HG03378 (cell line): ENCODE data around the gene LIMS1.
A peak's percentile ranks its signal among the peaks of the same experiment; 100 is the strongest.
"Not testable (repeated sequence)": the region's sequence is repeated elsewhere in the genome, so short reads cannot be mapped to it uniquely, and the experiment has no call there.

Experiments
- ATAC-seq: cut with Tn5 transposase; IDR thresholded peaks from one replicate; pipeline ENCODE4 v1.9.1; 2021; ENCODE audit warnings: mild to moderate bottlenecking, moderate library complexity; ENCODE audit not compliant: unreplicated experiment

The LIMS1 gene

GRCh38 chr2:108630567-108631405 is 96.5 kb downstream of the LIMS1 start:
- no peak for ATAC-seq

- ATAC-seq, result no peak
Observed at GRCh38 chr2:108632332-108633160, 98.3 kb downstream of the LIMS1 start.

DNA sequence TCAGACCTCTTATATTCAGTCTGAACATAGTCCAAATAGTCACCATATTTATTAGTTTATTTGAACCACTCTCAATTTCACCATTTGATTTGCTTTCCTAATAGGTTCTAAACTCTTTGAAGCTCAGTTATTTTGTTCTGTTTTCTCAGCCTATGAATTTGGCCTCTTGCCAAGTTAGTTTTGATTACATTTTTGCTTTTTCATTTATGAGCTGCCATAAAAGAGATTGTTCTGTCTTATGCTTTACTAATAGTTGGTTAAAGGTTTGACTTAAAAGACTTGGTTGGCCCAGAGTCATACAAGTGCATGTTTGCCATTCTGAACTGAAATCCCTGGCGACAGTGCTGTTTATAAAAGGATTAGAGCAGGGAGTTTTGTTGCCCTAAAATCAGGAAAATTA is 99.1 kb downstream of the LIMS1 start:
- ATAC-seq, result no peak

DNA sequence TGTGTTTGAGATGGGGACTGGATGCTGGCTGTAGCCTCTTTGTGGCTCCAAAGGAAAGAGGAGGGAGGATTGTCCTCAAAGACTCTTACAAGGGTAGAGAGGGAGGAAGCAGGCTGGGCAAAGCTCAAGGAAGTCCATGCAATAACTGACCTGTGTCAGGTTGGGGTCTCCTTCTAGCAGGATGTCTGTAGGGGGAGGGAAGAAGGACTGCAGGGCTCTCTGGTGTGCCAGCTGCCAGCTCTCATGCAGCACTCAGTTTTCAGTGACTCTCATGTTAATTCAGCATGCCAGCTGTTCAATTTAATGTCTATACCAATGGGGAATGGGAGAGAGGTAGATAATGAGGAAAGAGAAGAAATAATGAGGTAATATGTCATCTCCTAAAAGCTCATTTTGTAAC is 99.7 kb downstream of the LIMS1 start:
- ATAC-seq, result no peak

DNA sequence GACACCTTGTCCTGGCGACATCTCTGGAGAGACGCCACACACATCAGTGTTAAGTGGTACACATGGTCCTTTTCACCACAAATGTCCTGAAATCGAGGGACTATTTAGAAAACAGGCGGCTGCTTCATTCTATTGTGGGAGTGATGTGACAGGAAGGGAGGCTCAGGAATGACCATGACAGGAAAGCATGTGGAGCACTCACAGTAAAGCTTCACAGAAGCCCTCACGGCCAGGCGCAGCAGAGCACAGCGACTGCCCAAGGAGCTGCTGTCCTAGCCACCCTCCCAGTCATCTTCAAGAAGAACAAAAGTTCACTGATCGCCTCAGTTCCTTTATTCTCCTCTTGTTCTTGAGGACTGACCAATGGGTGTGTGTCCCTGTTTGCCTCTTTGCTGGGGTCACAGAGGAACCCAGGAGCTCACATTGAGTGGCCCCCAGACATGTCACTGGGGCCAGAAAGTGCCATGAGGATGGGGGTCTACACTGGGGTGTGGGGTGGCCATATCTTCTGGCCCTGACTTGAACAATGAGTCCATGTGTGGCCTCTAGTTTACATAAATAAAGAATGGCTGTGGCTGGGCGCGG is 100.4 kb downstream of the LIMS1 start:
- ATAC-seq, result no peak

GRCh38 chr2:108635630-108636354 is 101.5 kb downstream of the LIMS1 start:
- no peak for ATAC-seq

- peak; percentile 65 for ATAC-seq
Observed at GRCh38 chr2:108637304-108637669, 103.0 kb downstream of the LIMS1 start.

GRCh38 chr2:108640731-108641130 is 106.5 kb downstream of the LIMS1 start:
- no peak for ATAC-seq

DNA sequence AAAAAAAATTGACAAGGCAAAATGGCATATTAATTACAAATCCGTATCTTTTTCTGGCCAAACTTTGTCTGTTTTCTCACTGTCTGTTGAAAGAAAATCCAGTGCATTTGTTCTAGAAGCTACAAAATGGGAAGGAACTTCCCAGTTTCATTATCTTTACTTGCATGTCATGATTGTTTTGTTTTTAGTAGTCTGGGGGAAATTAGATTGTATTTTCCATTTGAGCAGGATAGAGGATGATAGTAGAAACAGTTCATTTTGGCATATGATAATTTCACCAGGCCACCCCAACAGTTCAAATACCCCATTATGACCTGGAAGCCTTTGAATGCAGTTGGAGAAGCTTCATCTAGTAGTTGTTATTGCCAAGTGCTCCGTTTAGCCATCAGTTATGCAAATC is 107.5 kb downstream of the LIMS1 start:
- no peak for ATAC-seq

GRCh38 chr2:108643261-108643849 is 109.1 kb downstream of the LIMS1 start:
- no peak for ATAC-seq

DNA sequence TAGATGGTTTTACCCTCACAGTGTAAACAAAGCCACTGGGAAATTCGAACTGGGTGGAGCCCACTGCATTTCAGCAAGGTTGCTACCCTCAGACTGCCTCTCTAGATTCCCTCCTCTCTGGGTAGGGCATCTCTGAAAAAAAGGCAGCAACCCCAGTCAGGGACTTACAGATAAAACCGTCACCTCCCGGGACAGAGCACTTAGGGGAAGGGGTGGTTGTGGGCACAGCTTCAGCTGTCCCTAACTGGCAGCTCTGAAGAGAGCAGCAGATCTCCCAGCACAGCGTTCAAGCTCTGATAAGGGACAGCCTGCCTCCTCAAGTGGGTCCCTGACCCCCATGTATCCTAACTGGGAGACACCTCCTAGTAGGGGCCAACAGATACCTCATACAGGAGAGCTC is 109.6 kb downstream of the LIMS1 start:
- not testable (repeated sequence) for ATAC-seq

- ATAC-seq, result not testable (repeated sequence)
Observed at GRCh38 chr2:108644446-108644845, 110.2 kb downstream of the LIMS1 start.

GRCh38 chr2:108648796-108649195 is 114.5 kb downstream of the LIMS1 start:
- not testable (repeated sequence) for ATAC-seq

GRCh38 chr2:108650465-108650864 is 116.2 kb downstream of the LIMS1 start:
- not testable (repeated sequence) for ATAC-seq

DNA sequence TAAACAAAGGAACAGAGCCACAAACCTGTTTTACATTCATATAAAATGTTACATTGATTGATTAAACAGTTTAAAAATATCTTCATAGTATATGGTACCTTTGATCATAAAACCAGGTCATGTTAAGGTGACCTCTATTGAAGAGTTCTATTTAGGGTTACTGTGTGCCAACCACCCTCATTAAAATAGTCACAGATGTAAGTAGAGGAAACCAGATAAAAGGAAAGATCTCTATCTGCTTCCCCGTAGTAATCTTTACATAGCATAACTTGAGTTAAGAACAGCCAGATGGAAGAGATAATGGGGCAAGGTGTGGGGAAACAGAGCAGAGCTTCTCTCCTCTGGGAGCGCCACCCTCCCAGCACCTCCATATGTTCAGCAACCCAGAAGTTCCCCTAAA is 117.2 kb downstream of the LIMS1 start:
- ATAC-seq, result not testable (repeated sequence)

GRCh38 chr2:108652187-108652931 is 118.1 kb downstream of the LIMS1 start:
- peak; percentile 97 for ATAC-seq

DNA sequence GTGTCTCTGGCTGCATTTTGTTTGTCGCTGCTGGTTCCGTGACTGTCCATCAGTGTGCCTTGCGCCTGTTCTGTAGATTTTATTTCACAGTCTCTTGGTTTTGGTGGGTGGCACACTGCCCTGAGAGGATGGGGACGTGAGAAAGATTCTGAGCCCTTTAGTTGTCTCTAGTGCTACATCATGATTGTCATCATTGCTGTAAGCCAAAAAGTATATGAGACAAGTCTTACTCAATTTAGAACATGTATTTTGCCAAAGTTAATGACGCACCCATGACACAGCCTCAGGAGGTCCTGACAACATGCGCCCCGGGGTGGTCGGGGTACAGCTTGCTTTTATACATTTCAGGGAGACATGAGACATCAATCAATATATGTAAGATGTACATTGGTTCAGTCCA is 119.2 kb downstream of the LIMS1 start:
- ATAC-seq, result not testable (repeated sequence)

GRCh38 chr2:108653849-108654248 is 119.6 kb downstream of the LIMS1 start:
- ATAC-seq, result not testable (repeated sequence)

DNA sequence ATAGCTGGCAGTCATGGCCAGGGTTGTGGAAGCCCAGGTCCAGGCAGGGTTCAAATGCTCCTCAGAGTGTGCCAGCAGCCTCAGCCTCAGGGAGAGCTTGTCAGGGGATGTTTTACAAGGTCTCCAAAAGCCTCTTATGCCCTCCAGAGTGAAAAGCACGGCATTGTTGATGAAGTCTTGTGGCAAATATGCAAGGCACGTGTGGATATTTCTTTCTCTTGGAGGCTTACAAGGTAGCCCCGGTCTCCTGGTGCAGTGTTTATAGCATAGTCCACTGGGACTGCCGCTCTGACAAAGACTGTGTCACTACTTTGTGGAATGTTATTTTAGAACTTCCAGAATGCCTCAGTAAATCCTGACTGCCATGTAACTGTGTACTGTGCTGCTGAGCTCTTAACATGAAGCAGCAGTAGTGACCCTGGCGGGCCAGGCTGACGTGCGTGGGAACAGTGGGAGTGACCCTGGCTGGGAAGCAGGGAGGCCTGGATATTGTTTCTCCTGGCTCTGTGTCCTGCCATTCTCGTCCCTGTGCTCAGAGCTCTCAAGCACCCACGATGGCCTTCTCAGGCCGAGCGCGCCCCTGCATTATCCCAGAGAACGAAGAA is 120.4 kb downstream of the LIMS1 start:
- ATAC-seq, result not testable (repeated sequence)
